GM18909 (cell line): Measurements from ENCODE around the gene UBL3.

ENCODE experiments used
- ATAC-seq: cut with Tn5 transposase; IDR thresholded peaks from one replicate; pipeline ENCODE4 v1.9.1; 2021; ENCODE audit warnings: mild to moderate bottlenecking; ENCODE audit not compliant: unreplicated experiment, poor library complexity

UBL3 gene

GRCh38 chr13:29815336-29815735 is 35.1 kb downstream of the UBL3 start:
- ATAC-seq = no peak

GRCh38 chr13:29810898-29811297 is 39.5 kb downstream of the UBL3 start:
- ATAC-seq = no peak

GRCh38 chr13:29810145-29810742 is 40.2 kb downstream of the UBL3 start:
- ATAC-seq = no peak

GRCh38 chr13:29808264-29808663 is 42.2 kb downstream of the UBL3 start:
- no peak for ATAC-seq

- no peak for ATAC-seq
These were observed 44.1 kb downstream of the UBL3 start for GRCh38 chr13:29805994-29806979.

DNA sequence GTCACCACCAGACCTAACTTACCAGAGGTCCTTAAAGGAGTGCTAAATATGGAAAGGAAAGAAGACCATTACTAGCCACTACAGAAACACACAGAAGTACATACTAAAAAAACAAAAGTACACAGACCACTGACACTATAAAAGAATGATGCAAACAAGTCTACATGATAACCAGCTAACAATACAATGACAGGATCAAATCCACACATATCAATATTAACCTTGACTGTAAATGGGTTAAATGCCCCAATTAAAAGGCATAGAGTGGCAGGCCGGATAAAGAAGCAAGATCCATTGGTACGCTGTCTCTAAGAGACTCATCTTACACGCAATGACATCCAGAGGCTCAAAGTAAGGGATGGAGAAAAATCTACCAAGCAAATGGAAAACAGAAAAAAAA is 47.2 kb downstream of the UBL3 start:
- ATAC-seq = no peak

- ATAC-seq = no peak
These were observed 47.8 kb downstream of the UBL3 start for GRCh38 chr13:29802621-29803020.

DNA sequence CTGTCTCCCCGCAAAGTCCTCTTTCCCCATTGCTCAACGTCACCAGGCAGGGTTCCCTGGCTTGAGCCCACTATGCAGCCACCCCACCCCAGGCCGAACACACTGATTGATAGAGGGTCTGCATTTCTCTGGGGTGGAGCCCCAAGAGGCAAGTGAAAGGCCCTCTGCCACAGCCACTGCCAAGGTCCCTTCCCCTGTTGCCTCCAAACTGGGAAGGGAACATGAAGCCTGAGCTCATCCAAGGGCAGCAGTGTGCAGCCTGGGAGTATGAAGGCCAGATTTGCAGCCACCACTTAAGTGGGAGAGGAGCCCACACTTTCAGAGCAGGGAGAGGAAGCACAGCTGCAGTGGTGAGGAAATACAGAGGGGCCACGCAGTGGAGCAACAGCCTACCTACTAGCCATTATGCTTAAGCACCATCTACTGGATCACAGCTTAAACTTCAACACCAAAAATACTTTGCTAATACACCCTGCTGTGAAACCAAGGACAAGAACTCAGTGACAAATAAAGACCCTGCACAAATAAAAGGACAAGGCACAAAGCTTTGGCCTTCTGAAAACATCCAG is 48.6 kb downstream of the UBL3 start:
- ATAC-seq = no peak

- no peak for ATAC-seq
These were observed 49.3 kb downstream of the UBL3 start for GRCh38 chr13:29801102-29801501.

DNA sequence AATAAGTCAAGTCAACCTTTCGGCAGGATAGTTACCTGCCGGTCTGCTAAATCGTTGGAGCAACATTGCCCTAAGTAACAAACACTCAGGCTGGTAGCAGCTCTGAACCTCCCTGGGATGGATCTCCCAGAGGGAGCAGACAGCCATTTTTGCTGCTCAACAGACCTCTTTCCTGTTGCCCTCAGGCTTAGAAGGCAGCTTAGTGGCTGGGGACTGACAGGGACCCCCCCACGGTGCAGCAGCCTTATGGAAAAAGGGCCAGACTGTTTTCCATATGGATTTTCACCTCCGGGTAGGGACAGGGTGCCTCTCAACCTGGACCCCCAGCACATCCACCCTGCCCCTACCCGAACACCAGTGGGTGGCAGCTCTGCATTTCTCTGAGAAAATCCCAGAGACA is 49.7 kb downstream of the UBL3 start:
- ATAC-seq = no peak

DNA sequence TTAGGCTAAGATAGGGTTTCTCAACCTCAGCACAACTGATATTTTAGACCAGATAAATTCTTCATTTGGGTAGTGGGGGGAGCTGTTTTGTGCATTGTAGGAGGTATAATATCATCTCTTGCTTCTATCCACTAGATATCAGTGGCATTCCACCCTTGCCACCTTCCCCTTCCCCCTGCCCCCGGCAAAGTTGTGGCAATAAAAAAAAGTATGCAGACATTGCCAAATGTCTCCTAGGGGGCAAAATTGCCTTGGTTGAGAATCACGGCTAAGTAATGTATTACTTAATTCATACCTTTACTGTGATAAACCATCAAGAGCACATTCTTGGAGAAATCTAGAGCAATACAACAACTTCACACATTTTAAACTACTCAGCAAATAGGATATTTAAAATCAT is 51.4 kb downstream of the UBL3 start:
- no peak for ATAC-seq

DNA sequence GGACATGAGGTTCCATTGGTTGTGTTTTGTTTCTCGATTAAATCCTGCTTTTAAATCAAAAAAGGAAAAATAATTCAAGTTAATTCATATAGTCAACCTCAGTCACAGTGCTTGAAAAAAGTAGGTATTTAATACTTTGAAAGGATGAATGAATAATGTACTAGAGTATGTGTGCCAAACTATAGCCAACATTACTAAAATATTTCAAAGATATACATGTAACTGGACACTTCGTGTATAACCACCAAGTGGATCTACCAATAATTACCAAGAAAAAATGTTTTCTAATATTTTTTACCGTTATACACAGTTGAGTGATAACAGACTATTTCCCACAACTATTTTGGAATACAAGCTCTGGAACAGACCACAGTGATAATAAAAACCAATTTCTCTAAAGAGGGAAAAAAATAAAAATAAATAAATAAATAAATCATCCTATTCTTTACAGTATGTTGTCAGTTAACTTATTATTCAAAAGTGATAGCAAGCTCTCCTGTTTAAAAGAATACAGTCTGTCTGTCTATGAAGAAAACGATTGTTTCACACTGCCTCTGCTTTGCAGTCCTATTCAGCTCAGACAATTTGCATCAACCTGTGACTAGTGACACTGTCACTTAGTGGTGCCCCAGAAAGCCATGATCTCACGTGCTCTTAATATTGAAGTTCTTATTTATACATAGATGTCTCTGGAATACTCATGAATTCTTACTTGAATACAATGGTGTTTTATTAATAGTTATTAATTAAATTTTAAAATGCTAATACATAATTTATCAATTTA is 58.2 kb downstream of the UBL3 start:
- no peak for ATAC-seq

GRCh38 chr13:29791508-29791907 is 58.9 kb downstream of the UBL3 start:
- no peak for ATAC-seq

DNA sequence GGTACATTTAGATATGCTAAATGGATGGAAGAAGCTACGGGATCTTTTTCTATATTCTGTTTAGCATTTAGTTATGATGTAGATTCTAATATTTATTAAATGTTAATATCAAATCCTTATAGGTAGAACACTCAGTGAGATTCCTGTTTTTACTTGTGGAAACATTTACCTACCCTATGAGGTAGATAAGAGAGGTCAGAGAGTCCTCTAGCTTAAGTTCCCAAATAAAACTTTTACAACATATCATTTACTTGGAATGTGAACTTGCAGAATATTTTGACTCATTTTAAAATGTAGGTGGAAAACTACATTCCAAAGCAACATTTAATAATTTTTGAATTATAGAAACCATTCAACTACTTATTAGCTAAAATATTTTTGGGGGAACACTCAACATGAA is 63.7 kb downstream of the UBL3 start:
- no peak for ATAC-seq

DNA sequence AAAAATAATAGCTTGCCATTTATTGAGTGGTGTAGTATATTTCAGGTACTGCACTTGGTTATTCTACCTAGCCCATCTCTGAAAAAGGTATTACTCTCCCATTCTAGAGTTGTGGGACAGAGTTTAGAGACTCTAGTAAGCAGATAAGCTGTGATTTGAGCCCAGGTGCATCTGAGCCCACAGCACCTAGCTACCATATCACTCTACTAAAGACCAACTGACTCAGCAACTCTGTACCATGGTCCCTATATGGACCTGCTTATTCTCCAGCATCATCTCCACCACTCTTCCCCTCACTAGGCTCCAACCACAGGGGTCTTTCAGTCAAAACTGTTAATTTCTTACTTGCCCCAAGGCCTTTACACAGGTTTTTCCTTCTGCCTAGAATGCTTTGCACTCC is 64.4 kb downstream of the UBL3 start:
- ATAC-seq = no peak

DNA sequence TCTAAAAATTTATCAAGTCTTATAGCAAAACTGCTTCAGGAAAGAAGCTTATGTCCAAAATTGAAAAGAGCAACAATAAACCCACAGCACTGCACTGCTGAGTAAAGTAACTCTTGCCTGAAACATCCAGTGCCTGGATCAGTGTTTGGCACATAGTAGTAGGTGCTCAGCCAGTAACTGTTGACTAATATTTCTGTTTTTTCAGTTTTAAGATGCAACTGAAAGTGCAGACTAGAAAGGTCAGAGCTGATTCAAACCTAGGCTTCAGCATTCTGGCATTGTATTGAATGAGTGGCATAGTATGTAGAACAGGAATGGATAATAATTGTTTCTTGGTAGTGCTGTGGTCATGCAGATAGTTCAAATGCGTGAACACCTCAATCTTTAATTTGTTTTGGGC is 67.6 kb downstream of the UBL3 start:
- ATAC-seq = no peak

- no peak for ATAC-seq
These were observed 75.6 kb downstream of the UBL3 start for GRCh38 chr13:29774830-29775229.

DNA sequence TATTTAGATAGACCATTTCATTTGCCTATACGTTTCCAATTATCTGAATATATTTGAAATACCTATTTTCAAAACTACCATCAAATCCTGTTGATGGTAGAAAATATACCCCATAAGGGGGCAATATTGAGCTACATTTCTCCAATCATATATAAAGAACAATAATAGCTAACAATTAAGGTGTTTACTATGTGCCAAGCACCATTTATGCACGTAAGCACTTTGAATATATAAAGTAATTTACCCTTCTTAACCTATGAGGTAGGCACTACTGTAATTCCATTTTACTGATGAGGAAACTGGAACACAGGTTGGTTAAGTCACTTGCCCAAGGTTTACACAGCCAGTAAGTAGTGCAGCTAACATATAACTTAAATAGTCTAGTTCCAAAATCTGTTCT is 79.2 kb downstream of the UBL3 start:
- no peak for ATAC-seq

- ATAC-seq = no peak
These were observed 83.4 kb downstream of the UBL3 start for GRCh38 chr13:29767006-29767405.

GRCh38 chr13:29763436-29764180 is 86.8 kb downstream of the UBL3 start:
- ATAC-seq = no peak
